HCT116 (cell line): ENCODE measurements around the gene LRFN3.

Source experiments
- ATF3 ChIP-seq: IDR thresholded peaks from 2 replicates; pipeline ENCODE4 v1.6.1; 2012
- CBX3 ChIP-seq: IDR thresholded peaks from 2 replicates; pipeline ENCODE4 v1.6.1; 2012; ENCODE audit warnings: low read depth
- CTCF ChIP-seq, 3 experiments: fragments of 200-600 bp in 1 of 3; sonication (generic) in 1 of 3; IDR thresholded peaks in 2 of 3; conservative IDR thresholded peaks in 1 of 3; 2 replicates each; pipeline ENCODE4 v1.5.1; 2012 to 2017; ENCODE audit warnings: low read depth in 2 of 3, low read length in 2 of 3, antibody characterized with exemption in 1 of 3, borderline replicate concordance in 1 of 3, control low read depth in 1 of 3, mild to moderate bottlenecking in 1 of 3, mixed read lengths in 1 of 3, mixed run types in 1 of 3, moderate library complexity in 1 of 3; ENCODE audit not compliant: insufficient read depth in 1 of 3
- EZH2 ChIP-seq: fragments of 200-600 bp; sonication (generic); IDR thresholded peaks from 2 replicates; pipeline ENCODE4 v1.6.1; 2017; ENCODE audit warnings: antibody characterized with exemption, mixed run types
- EZH2phosphoT487 ChIP-seq: fragments of 200-600 bp; IDR thresholded peaks from 2 replicates; pipeline ENCODE4 v1.6.1; 2018; ENCODE audit warnings: antibody characterized with exemption, borderline replicate concordance
- JUND ChIP-seq: IDR thresholded peaks from 2 replicates; pipeline ENCODE4 v1.6.1; 2012
- POLR2A ChIP-seq: IDR thresholded peaks from 2 replicates; pipeline ENCODE4 v1.7.0; 2011; ENCODE audit warnings: borderline replicate concordance; ENCODE audit not compliant: insufficient read depth, insufficient read length; ENCODE audit errors: extremely low read depth
- POLR2AphosphoS5 ChIP-seq: IDR thresholded peaks from 2 replicates; pipeline ENCODE4 v1.6.1; 2011; ENCODE audit warnings: mild to moderate bottlenecking, low read depth, low read length, moderate library complexity
- SRF ChIP-seq: IDR thresholded peaks from 2 replicates; pipeline ENCODE4 v1.6.1; 2012; ENCODE audit warnings: low read depth
- TCF7L2 ChIP-seq: IDR thresholded peaks from 2 replicates; pipeline ENCODE4 v1.7.0; 2011; ENCODE audit warnings: borderline replicate concordance, inconsistent platforms; ENCODE audit not compliant: insufficient read depth, insufficient read length; ENCODE audit errors: extremely low read depth
- ZFX ChIP-seq: fragments of 450-650 bp; IDR thresholded peaks from 2 replicates; pipeline ENCODE4 v1.6.1; 2017
- ZNF274 ChIP-seq: fragments of 200-500 bp; sonication (Bioruptor generic); IDR thresholded peaks from 2 replicates; pipeline ENCODE4 v1.6.1; 2014; ENCODE audit warnings: mild to moderate bottlenecking, low read depth, low read length, inconsistent platforms
- TF ChIP-seq, protein P1 (sequence below): IDR thresholded peaks from 2 replicates; pipeline ENCODE4 v1.6.1; 2012; ENCODE audit warnings: low read depth
- TF ChIP-seq, protein P2 (sequence below): IDR thresholded peaks from 2 replicates; pipeline ENCODE4 v1.6.1; 2012

DNA sequence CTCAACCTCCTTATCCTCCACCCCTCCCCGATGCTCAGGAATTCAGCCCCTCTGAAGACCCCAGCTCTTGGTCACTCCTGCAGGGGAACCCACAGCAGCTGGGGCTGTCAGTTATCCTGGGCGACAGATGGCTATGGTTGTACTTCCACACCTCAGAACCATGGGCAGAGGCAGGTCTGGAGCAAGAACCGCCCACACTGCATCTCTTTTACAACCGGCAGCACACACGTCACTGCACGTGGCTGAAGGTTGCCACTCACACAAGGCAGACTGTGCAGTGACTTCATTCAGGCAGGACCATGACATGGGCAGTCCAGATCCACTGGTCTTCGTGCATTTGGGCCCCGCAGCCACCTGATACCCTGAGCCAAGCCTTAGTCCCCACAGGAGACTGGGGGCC lies 37.3 kb downstream of the LRFN3 start:
- TF ChIP-seq CTCF (IDR thresholded peaks at IDR 0.05 in 2 of 3, conservative IDR thresholded peaks at IDR 0.05 in 1 of 3; ENCODE audit: borderline replicate concordance in 1 of 3, insufficient read depth in 1 of 3, low read depth in 2 of 3, low read length in 2 of 3) (no peak), POLR2A (no peak), EZH2phosphoT487 (no peak), SRF (no peak), ZFX (no peak), POLR2AphosphoS5 (no peak), EZH2 (no peak), ZNF274 (no peak), ATF3 (no peak), TCF7L2 (no peak), CBX3 (no peak), JUND (no peak)
- TF ChIP-seq, protein P1, sequence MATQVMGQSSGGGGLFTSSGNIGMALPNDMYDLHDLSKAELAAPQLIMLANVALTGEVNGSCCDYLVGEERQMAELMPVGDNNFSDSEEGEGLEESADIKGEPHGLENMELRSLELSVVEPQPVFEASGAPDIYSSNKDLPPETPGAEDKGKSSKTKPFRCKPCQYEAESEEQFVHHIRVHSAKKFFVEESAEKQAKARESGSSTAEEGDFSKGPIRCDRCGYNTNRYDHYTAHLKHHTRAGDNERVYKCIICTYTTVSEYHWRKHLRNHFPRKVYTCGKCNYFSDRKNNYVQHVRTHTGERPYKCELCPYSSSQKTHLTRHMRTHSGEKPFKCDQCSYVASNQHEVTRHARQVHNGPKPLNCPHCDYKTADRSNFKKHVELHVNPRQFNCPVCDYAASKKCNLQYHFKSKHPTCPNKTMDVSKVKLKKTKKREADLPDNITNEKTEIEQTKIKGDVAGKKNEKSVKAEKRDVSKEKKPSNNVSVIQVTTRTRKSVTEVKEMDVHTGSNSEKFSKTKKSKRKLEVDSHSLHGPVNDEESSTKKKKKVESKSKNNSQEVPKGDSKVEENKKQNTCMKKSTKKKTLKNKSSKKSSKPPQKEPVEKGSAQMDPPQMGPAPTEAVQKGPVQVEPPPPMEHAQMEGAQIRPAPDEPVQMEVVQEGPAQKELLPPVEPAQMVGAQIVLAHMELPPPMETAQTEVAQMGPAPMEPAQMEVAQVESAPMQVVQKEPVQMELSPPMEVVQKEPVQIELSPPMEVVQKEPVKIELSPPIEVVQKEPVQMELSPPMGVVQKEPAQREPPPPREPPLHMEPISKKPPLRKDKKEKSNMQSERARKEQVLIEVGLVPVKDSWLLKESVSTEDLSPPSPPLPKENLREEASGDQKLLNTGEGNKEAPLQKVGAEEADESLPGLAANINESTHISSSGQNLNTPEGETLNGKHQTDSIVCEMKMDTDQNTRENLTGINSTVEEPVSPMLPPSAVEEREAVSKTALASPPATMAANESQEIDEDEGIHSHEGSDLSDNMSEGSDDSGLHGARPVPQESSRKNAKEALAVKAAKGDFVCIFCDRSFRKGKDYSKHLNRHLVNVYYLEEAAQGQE = peak; percentile 38
- TF ChIP-seq, protein P2, sequence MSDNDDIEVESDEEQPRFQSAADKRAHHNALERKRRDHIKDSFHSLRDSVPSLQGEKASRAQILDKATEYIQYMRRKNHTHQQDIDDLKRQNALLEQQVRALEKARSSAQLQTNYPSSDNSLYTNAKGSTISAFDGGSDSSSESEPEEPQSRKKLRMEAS = no peak
